ENCODE measurements around the gene ATOX1. TPM values are rescaled to one million over a fixed set of nuclear protein-coding genes. Genes with fewer than 3 reads are reported as not detected.

ATOX1 gene
- total and polyA plus RNA-seq, 2 of the 4 experiments (the other 2 are of a cell fraction): 56.3 to 360 TPM

DNA sequence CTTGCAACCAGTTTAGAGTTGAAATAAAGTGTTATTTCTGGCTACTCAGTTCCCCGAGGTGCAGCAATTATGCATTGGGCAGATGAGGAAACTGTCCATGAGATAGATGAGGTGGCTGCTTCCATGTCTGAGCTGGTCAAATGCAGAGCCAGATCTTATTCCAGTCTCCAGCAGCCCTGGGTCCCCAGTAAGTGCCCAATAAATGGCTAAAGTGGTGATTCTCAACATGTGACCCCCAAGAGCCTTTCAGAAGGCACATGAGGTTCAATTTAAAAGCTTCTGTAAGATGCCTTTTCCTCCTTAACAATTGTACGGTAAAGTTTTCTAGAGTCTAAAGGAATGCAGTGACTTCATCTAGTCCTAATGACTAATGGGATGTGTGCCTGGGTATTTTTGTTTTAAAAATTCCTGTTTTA lies 17.5 kb downstream of the ATOX1 start:
- no peaks in the 10 kb centered on the region for H3K9me3 ChIP-seq (ENCODE audit: control insufficient read depth, insufficient read depth, low read length)
- H4K20me1 ChIP-seq (ENCODE audit: insufficient read depth, low read length): 0 out of 2 replicates have a peak, but pooled peaks cover 4% of the 10 kb centered on the region
- H4K8ac ChIP-seq (ENCODE audit: low read depth in 2 of 2, low read length in 2 of 2): peak overlapping the region; percentile 87 to 95
- POLR2A ChIA-PET (ENCODE audit: unreplicated experiment): interaction anchor here (0.9 to 3.5 kb wide), 6 partner anchors 54 to 83 kb away, joined by 6 to 70 read pairs (median 10); partner anchors contain the start of gene SPARC
- ATAC-seq (ENCODE audit: low read depth): peak; percentile 11
- H3K9ac ChIP-seq (ENCODE audit: low read depth, low read length): peak overlapping the region; percentile 62
- peak overlapping the region; percentile 95 for H2AK9ac ChIP-seq (replicated peaks; ENCODE audit: low read depth, low read length, poor library complexity)
- no CpG with 5 or more reads among the region's 2 CpGs for WGBS, 2 experiments (ENCODE audit: extremely low coverage in 2 of 2, insufficient read length in 1 of 2)
- peak overlapping the region; percentile 98 for H2BK5ac ChIP-seq (ENCODE audit: low read depth, low read length, poor library complexity, severe bottlenecking)
- peak overlapping the region; percentile 66 for H3K4me2 ChIP-seq (ENCODE audit: low read depth, low read length)
- H2BK120ac ChIP-seq (ENCODE audit: low read depth, low read length): peak overlapping the region; percentile 98
- H3K4me1 ChIP-seq (ENCODE audit: control insufficient read depth, insufficient read depth, low read length): peaks cover 25% of the 10 kb centered on the region
- no TSS peak for BruUV-seq (replicated peaks)
- TF ChIP-seq, protein P1, sequence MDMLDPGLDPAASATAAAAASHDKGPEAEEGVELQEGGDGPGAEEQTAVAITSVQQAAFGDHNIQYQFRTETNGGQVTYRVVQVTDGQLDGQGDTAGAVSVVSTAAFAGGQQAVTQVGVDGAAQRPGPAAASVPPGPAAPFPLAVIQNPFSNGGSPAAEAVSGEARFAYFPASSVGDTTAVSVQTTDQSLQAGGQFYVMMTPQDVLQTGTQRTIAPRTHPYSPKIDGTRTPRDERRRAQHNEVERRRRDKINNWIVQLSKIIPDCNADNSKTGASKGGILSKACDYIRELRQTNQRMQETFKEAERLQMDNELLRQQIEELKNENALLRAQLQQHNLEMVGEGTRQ (IDR thresholded peaks at IDR 0.05; ENCODE audit: low read depth, low read length): peak; percentile 29
- no peak for TF ChIP-seq CTCF (conservative IDR thresholded peaks at IDR 0.05; ENCODE audit: low read depth, low read length)
- peaks cover 11 to 45% of the 10 kb centered on the region in 2 experiments; a peak in 3 of 4 replicates for H3K79me1 ChIP-seq (ENCODE audit: low read depth in 1 of 2, low read length in 2 of 2)
- peak overlapping the region; percentile 97 for H4K5ac ChIP-seq (ENCODE audit: low read depth, low read length)
- H3K4ac ChIP-seq (ENCODE audit: low read depth, low read length): peak overlapping the region; percentile 99
- H3K4me3 ChIP-seq (ENCODE audit: insufficient read depth, low read depth, low read length): no peak overlapping the region
- peaks cover 5% of the 10 kb centered on the region; the same call in 1 of the 2 replicates for H3K36me3 ChIP-seq (ENCODE audit: control insufficient read depth, insufficient read depth, low read length)
- peak overlapping the region; percentile 97 for H3K14ac ChIP-seq (replicated peaks; ENCODE audit: low read depth, low read length)
- H3K56ac ChIP-seq (ENCODE audit: extremely low read depth, insufficient read depth, low read length): peak overlapping the region; percentile 99
- H3K27me3 ChIP-seq (ENCODE audit: control insufficient read depth, insufficient read depth, low read length): no peaks in the 10 kb centered on the region
- peak overlapping the region; percentile 100 for H3K27ac ChIP-seq (ENCODE audit: insufficient read depth, low read length)
- H3K23ac ChIP-seq (ENCODE audit: low read depth, low read length): peak overlapping the region; percentile 100
- CTCF ChIA-PET: interaction anchor here (0.7 to 4.9 kb wide), 12 partner anchors 12 to 88 kb away, joined by 3 to 55 read pairs (median 6); no protein-coding TSS in a partner anchor
- peak overlapping the region; percentile 96 for H2AK5ac ChIP-seq (ENCODE audit: low read depth, low read length)
- peak overlapping the region; percentile 15 for H2AFZ ChIP-seq (replicated peaks; ENCODE audit: low read length, poor library complexity)
- dilution Hi-C loops (cut with HindIII; ENCODE audit: low sequenced_read_pairs, unreplicated experiment) (no loop called here), intact Hi-C loops (cut with micrococcal nuclease) (loop anchor here (1.0 to 5.0 kb wide), 7 partner anchors 23 to 424 kb away; partner anchors contain the start of gene G3BP1), in situ Hi-C loops (cut with MboI; ENCODE audit: low sequenced_read_pairs) (loop anchor here (5.0 to 10.0 kb wide), 3 partner anchors 79 to 596 kb away; no protein-coding TSS in a partner anchor)
- H3K18ac ChIP-seq (ENCODE audit: low read depth, low read length): peak overlapping the region; percentile 98
- H2BK15ac ChIP-seq (ENCODE audit: low read depth, low read length): peak overlapping the region; percentile 98
- peak overlapping the region; percentile 99 for H2BK20ac ChIP-seq (ENCODE audit: low read depth, low read length)
- H3K9me1 ChIP-seq (ENCODE audit: insufficient read depth, low read length): peaks cover 19% of the 10 kb centered on the region
- peak overlapping the region; percentile 98 for H4K91ac ChIP-seq (ENCODE audit: insufficient read depth, low read depth, low read length)
- DNase-seq: peak; percentile 81

Data from IMR-90 (cell line).